HFF-Myc (cell line): ENCODE data around the gene AKAP8L.

ENCODE experiments used
- DNase-seq: peaks from one replicate; pipeline ENCODE4 v3.0.0-alpha.2; 2011; ENCODE audit warnings: low read depth; ENCODE audit errors: extremely low read depth
- H3K4me3 ChIP-seq: replicated peaks from 2 replicates; pipeline ENCODE4 v1.5.1; 2011; ENCODE audit warnings: low read depth, mild to moderate bottlenecking, control low read depth, low read length
- TF ChIP-seq, protein P1 (sequence below): IDR thresholded peaks from 2 replicates; pipeline ENCODE4 v1.5.1; 2012; ENCODE audit warnings: mild to moderate bottlenecking, low read depth, low read length, control low read depth; ENCODE audit errors: missing control alignments

The AKAP8L gene

DNA sequence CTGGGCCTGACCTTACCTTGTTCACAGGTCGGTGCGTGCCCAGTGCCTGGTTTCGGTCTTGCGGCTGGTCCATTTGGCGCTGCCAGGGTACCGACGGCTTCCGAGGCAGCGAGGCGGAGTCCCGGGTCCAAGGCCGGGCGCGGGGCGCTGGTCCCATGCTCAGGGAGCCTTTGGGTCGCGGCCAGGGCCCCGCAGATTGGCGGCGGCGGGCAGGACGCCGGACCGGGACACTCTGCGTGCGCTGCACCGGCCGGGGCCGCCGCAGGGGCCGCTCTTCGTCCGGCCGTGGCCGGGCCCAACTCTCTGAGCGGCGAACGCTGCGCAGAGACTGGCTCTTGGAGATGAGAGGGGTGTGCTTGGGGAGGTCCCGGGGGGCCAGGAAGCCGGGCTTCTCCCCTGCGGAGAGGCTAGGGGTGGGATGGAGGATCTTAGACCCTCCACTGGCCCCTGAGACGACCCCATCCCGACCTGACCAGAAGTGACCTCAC is 34.3 kb upstream of the AKAP8L start:
- peak overlapping the region; percentile 19; the same call in 1 of the 2 replicates for H3K4me3 ChIP-seq
- no peak for DNase-seq
- TF ChIP-seq, protein P1, sequence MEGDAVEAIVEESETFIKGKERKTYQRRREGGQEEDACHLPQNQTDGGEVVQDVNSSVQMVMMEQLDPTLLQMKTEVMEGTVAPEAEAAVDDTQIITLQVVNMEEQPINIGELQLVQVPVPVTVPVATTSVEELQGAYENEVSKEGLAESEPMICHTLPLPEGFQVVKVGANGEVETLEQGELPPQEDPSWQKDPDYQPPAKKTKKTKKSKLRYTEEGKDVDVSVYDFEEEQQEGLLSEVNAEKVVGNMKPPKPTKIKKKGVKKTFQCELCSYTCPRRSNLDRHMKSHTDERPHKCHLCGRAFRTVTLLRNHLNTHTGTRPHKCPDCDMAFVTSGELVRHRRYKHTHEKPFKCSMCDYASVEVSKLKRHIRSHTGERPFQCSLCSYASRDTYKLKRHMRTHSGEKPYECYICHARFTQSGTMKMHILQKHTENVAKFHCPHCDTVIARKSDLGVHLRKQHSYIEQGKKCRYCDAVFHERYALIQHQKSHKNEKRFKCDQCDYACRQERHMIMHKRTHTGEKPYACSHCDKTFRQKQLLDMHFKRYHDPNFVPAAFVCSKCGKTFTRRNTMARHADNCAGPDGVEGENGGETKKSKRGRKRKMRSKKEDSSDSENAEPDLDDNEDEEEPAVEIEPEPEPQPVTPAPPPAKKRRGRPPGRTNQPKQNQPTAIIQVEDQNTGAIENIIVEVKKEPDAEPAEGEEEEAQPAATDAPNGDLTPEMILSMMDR: no peak

DNA sequence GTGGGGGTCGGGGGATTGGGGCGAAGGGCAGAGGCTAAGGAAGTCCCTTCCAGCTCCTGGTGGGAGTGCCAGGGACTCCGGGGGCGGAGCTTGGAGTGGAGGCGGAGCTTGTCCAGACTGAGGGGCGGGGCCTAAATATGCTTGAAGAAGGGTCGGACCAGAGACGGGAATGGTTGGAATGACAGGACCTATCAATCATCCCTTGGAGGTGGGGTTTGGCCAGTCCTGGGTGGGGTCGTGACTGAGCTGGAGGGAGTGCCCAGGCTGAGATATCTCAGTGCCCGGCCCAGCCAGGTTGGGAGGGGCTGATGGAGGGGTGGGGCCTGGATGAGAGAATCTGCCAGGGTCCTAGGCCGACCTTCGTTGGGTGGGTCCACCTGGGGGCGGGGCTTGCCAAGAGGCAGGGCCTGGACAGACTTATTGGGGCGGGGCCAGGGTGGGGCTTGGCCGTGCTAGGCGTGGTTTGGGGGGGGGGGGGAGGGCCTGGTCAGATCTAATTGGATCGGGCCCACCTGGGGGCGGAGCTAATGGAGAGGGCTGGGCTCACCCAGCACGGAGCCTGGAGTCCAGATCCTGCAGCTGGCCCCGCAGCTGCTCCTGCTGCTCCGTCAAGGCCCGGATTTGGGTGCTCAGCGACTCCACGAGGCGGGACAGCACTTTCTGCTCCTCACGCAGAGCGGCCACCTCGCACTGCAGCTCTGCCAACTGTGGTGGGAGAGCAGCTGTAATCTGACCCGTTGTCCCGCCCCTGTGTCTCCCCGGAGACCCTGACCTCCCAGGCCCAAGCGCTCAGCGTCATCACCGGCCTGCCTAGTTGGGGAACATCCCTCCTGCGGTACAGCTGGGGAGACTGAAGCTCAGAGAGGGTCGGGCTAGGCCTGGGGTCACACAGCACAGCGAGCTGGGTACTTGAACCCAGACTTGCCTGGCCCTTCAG is 33.6 kb upstream of the AKAP8L start:
- peak overlapping the region; percentile 19; the same call in 1 of the 2 replicates for H3K4me3 ChIP-seq
- no peak for DNase-seq
- TF ChIP-seq, protein P1: no peak

DNA sequence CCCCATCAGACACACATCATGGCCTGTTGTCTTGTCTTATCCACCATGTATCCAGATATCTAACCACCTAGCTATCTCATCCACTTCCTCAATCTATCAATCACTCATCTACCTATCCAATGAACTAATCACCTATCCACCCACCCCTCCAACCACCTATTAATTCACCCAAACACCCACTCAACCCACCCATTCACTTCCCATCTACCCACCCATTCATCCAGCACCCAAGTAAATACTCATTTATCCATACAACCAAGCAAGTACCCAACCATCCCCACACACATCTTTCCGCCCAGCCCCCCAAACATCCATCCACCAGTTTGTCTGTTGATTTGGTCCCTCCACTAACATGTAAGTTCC is 31.7 kb upstream of the AKAP8L start:
- H3K4me3 ChIP-seq: no peak overlapping the region
- TF ChIP-seq, protein P1: no peak
- no peak for DNase-seq

DNA sequence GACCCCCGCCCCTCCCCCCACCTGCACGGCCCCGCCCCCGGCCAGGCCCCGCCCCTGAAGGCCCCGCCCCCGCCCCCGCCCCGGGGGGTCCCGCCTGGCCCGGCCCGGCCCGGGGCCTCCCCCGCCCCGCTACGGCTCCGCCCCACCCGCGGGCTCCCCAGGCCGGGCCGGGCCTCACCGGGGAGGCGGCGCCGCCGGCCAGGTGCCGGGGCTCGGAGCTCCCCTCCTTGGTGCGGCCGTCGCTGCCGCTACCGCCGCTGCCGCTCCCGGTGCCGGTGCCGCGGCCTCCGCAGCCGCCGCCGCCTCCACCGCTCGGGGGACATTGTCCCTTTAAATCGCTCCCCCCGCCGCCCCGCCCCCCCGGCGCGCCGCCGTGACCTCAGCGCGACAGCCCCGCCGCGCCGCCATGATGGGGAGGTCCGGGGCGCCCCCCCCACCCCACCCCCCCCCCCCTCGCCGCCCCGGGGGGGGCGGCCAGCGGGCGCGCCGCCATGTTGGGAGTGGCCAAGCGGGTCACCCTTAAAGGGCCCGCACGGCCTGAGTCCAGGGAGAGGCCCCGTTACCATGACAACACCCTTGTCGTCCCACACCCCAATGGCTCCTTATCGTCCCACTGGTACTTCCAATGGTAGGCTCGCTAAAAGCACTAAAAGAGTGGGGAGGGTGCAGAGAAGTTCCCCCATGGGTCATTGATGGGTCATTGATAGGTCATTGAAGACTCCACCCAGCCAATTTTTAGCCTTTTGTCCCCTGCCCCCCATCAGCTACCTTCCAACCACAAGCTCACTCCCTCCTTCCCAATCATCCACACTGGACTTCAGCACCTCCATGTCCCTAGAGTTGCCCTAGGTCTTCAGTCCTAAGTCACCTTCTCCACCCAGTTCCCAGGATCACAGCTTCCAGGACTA is 31.1 kb upstream of the AKAP8L start, which contains the start of gene WIZ:
Gene WIZ, minus strand, starts transcription at position 337 of the 908 bp plus-strand sequence. CDS start 1,649 bp downstream, outside the sequence.
- H3K4me3 ChIP-seq: peak within 1 kb of the TSS; percentile 45
- DNase-seq: no peak

DNA sequence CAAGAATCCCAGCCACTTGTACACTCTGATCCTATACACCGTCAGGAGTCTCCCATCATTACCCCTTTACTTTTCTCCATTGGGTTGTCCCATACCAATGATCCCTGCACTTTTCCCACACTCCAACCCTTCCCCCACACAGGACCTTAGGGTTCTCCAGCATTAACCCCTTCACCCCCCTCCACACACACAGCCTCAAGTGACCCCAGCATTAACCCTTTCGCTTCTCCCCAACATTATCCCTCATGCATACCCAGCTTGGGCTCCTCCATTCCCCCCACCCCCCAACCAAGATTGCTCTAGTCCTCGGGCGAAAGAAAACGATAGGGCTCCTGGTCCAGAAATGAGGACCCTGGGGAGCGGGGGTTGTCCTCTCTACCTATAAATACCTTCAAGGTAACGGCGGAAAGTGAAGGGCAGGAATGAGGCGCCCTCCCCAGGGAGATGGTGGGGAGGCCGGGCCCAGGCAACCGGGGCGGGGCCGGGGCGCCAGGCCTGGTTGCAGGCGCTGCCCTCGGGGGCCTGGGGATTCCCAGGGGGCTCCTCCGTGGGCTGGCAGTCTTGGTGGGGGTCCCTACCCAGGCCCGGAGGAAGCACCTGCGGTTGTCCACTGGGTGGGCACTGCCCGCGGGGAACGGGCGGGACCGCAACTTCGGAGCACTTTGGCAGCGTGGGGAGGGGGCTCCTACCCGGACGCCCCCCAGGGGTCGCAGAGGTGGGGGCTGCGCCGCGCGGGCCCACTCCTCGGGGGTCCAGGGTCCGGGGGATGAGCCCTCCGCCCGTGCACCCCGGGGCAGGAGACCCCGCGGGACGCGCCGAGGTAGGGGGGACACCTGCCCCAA is 30.2 kb upstream of the AKAP8L start:
- peak overlapping the region; percentile 45 for H3K4me3 ChIP-seq
- no peak for DNase-seq
- TF ChIP-seq, protein P1: no peak

More for the DNA sequence above, 31.1 kb upstream of the AKAP8L start, which contains the start of gene WIZ:
- TF ChIP-seq, protein P1: no peak
